ENCODE results near the gene METTL23. TPM values are rescaled to one million over a fixed set of nuclear protein-coding genes. Genes with fewer than 3 reads are reported as not detected.
A peak's percentile ranks its signal among the peaks of the same experiment; 100 is the strongest.
"Not testable (repeated sequence)": the region's sequence is repeated elsewhere in the genome, so short reads cannot be mapped to it uniquely, and the experiment has no call there.

The METTL23 gene
- total RNA-seq, 1 donor from 2014 or later, result 27.5 TPM

GRCh38 chr17:76697702-76698465, 28.8 kb upstream of the METTL23 start:
- Mint-ChIP-seq H3K4me3 (no peak overlapping the region), H3K27ac (peak overlapping the region; percentile 59), H3K27me3 (no peaks in the 10 kb centered on the region), H3K36me3 (no peaks in the 10 kb centered on the region), H3K9me3 (no peaks in the 10 kb centered on the region), H3K4me1 (ENCODE audit: unreplicated experiment) (peaks cover 42% of the 10 kb centered on the region)
- no peak for DNase-seq (ENCODE audit: extremely low spot score, unreplicated experiment)
- TF ChIP-seq CTCF (conservative IDR thresholded peaks at IDR 0.05), result no peak

- H3K4me3 Mint-ChIP-seq; H3K36me3 Mint-ChIP-seq; H3K27ac Mint-ChIP-seq; H3K27me3 Mint-ChIP-seq; H3K9me3 Mint-ChIP-seq; DNase-seq (ENCODE audit: extremely low spot score, unreplicated experiment): not testable (repeated sequence)
- peaks cover 45% of the 10 kb centered on the region for H3K4me1 Mint-ChIP-seq (ENCODE audit: unreplicated experiment)
These were observed 28.1 kb upstream of the METTL23 start for GRCh38 chr17:76698466-76698977.

- H3K27me3 Mint-ChIP-seq, result no peaks in the 10 kb centered on the region
- H3K36me3 Mint-ChIP-seq, result no peaks in the 10 kb centered on the region
- DNase-seq (ENCODE audit: extremely low spot score, unreplicated experiment), result no peak
- peaks cover 48% of the 10 kb centered on the region for H3K4me1 Mint-ChIP-seq (ENCODE audit: unreplicated experiment)
- H3K27ac Mint-ChIP-seq, result peak overlapping the region; percentile 79
- H3K9me3 Mint-ChIP-seq, result no peaks in the 10 kb centered on the region
- no peak for TF ChIP-seq CTCF (conservative IDR thresholded peaks at IDR 0.05)
- H3K4me3 Mint-ChIP-seq, result peak overlapping the region; percentile 75
These were observed 26.4 kb upstream of the METTL23 start for GRCh38 chr17:76700270-76700616.

GRCh38 chr17:76700617-76701470, 25.8 kb upstream of the METTL23 start:
- Mint-ChIP-seq H3K27ac (peak overlapping the region; percentile 79), H3K4me3 (peak overlapping the region; percentile 75), H3K4me1 (ENCODE audit: unreplicated experiment) (peaks cover 43% of the 10 kb centered on the region), H3K36me3 (no peaks in the 10 kb centered on the region), H3K27me3 (no peaks in the 10 kb centered on the region), H3K9me3 (no peaks in the 10 kb centered on the region)
- DNase-seq (ENCODE audit: extremely low spot score, unreplicated experiment), result no peak
- no peak for TF ChIP-seq CTCF (conservative IDR thresholded peaks at IDR 0.05)

DNA sequence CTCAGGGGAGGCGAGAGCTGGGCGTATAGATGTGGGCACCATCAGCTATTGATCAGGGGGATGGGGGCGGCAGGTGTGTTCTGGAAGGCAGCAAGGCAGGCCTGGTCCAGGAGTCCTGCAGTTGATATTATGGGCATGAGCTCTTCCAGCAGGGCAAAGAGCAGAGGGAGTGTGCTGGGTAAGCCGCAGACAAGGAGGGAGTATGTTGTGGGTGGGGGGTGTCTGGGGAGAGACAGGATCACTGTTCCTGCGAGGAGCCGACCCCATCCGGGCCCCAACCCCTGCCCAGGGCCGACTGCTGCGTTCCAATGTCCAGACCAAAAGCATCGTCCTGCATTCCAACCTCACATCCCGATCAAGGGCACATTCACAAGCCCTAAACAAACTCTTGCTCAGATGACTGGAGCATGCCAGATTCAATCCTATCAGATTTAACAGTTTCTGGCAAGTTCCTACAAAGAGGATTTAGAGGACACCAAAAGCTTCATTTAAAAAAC, 25.1 kb upstream of the METTL23 start:
- H3K9me3 Mint-ChIP-seq, result no peaks in the 10 kb centered on the region
- H3K36me3 Mint-ChIP-seq, result no peaks in the 10 kb centered on the region
- peaks cover 43% of the 10 kb centered on the region for H3K4me1 Mint-ChIP-seq (ENCODE audit: unreplicated experiment)
- H3K27me3 Mint-ChIP-seq, result no peaks in the 10 kb centered on the region
- peak overlapping the region; percentile 79 for H3K27ac Mint-ChIP-seq
- peak overlapping the region; percentile 75 for H3K4me3 Mint-ChIP-seq
- TF ChIP-seq CTCF (conservative IDR thresholded peaks at IDR 0.05), result no peak
- DNase-seq (ENCODE audit: extremely low spot score, unreplicated experiment), result no peak

- Mint-ChIP-seq H3K9me3 (no peaks in the 10 kb centered on the region), H3K27ac (peak overlapping the region; percentile 79), H3K4me1 (ENCODE audit: unreplicated experiment) (peaks cover 45% of the 10 kb centered on the region), H3K27me3 (no peaks in the 10 kb centered on the region), H3K4me3 (no peak overlapping the region), H3K36me3 (peaks cover 4% of the 10 kb centered on the region)
- no peak for DNase-seq (ENCODE audit: extremely low spot score, unreplicated experiment)
- no peak for TF ChIP-seq CTCF (conservative IDR thresholded peaks at IDR 0.05)
These were observed 24.6 kb upstream of the METTL23 start for GRCh38 chr17:76702076-76702475.
